ENCODE results near the gene GNB1. TPM values are rescaled to one million over a fixed set of nuclear protein-coding genes. Genes with fewer than 3 reads are reported as not detected.
A peak's percentile ranks its signal among the peaks of the same experiment; 100 is the strongest.
"Not testable (repeated sequence)": the region's sequence is repeated elsewhere in the genome, so short reads cannot be mapped to it uniquely, and the experiment has no call there.

Gene GNB1
- total and polyA plus RNA-seq, 7 donors = 32.3 to 100 (median 70.1) TPM

GRCh38 chr1:1741013-1741412 lies 149.9 kb downstream of the GNB1 start:
- H3K36me3 ChIP-seq (ENCODE audit: insufficient read depth in 1 of 2, low read depth in 1 of 2) = peaks cover 0 to 13% of the 10 kb centered on the region in 2 donors
- 81 to 94% (median 83%) methylated on average over 10 to 12 of the region's 12 CpGs for WGBS, 3 donors
- not testable (repeated sequence) for H3K27me3 ChIP-seq (ENCODE audit: insufficient read depth in 3 of 3, low read length in 2 of 3); DNase-seq; ATAC-seq; H3K27ac ChIP-seq; H3K4me3 ChIP-seq; H3K4me1 ChIP-seq; H3K9me3 ChIP-seq
- intact Hi-C loops (cut with DNase I) = loop anchor here in 1 of 2 donors (10.0 kb wide), 1 partner anchor 46 kb away; the partner anchor contains the start of gene SLC35E2B

- H3K4me1 ChIP-seq; H3K4me3 ChIP-seq; H3K27me3 ChIP-seq (ENCODE audit: insufficient read depth in 3 of 3, low read length in 2 of 3); H3K9me3 ChIP-seq; DNase-seq; ATAC-seq; H3K27ac ChIP-seq; intact Hi-C loops (cut with DNase I): not testable (repeated sequence)
- 82 to 93% (median 92%) methylated on average over 5 to 12 of the region's 22 CpGs for WGBS, 3 donors
- peaks cover 0 to 25% of the 10 kb centered on the region in 2 donors for H3K36me3 ChIP-seq (ENCODE audit: insufficient read depth in 1 of 2, low read depth in 1 of 2)
Measured at GRCh38 chr1:1738799-1739337, 152.0 kb downstream of the GNB1 start.

GRCh38 chr1:1737675-1738590 lies 153.0 kb downstream of the GNB1 start:
- intact Hi-C loops (cut with DNase I); H3K9me3 ChIP-seq; H3K4me3 ChIP-seq; H3K4me1 ChIP-seq; H3K27ac ChIP-seq; H3K27me3 ChIP-seq (ENCODE audit: insufficient read depth in 3 of 3, low read length in 2 of 3); DNase-seq: not testable (repeated sequence)
- H3K36me3 ChIP-seq (ENCODE audit: insufficient read depth in 1 of 2, low read depth in 1 of 2) = peaks cover 0 to 35% of the 10 kb centered on the region in 2 donors
- ATAC-seq = peak in 2 of 4 donors; percentile 26 to 31
- WGBS, 3 donors = 80 to 85% (median 82%) methylated on average over 10 to 33 of the region's 44 CpGs

Other genes starting within 250 kb of the GNB1 start
- 10 to 100 TPM; 30.6 to 43.0 (median 36.4) TPM for gene CDK11B, start 232.1 kb downstream of the GNB1 start, total RNA-seq
- 10 to 100 TPM; 42.1 to 72.8 (median 55.2) TPM for gene CDK11B, start 232.1 kb downstream of the GNB1 start, polyA plus RNA-seq
- 10 to 100 TPM; 12.6 to 23.9 (median 14.9) TPM for gene SLC35E2B, start 198.3 kb downstream of the GNB1 start, total RNA-seq
- 10 to 100 TPM in 2 of 3 donors, 1 to 10 TPM in 1; 9.2 to 16.4 (median 11.5) TPM for gene SLC35E2B, start 198.3 kb downstream of the GNB1 start, polyA plus RNA-seq
- gene CDK11A, start 166.7 kb downstream of the GNB1 start, total RNA-seq = 10 to 100 TPM; 15.9 to 36.6 (median 22.5) TPM
- gene CDK11A, start 166.7 kb downstream of the GNB1 start, polyA plus RNA-seq = 10 to 100 TPM; 16.8 to 29.8 (median 17.4) TPM
- 10 to 100 TPM; 19.1 to 37.7 (median 28.7) TPM for gene NADK, start 112.6 kb downstream of the GNB1 start, total RNA-seq
- gene NADK, start 112.6 kb downstream of the GNB1 start, polyA plus RNA-seq = 10 to 100 TPM; 14.5 to 25.1 (median 22.5) TPM
- gene CALML6, start 24.2 kb upstream of the GNB1 start, total RNA-seq = 10 to 100 TPM in 2 of 4 donors, 1 to 10 TPM in 2; 4.2 to 54.5 (median 16.0) TPM
- gene CALML6, start 24.2 kb upstream of the GNB1 start, polyA plus RNA-seq = 10 to 100 TPM in 2 of 3 donors, 1 to 10 TPM in 1; 9.7 to 75.4 (median 49.8) TPM
- gene TMEM52, start 28.2 kb upstream of the GNB1 start, total RNA-seq = 100 to 1,000 TPM in 1 of 4 donors, 10 to 100 TPM in 3; 37.2 to 107 (median 53.4) TPM
- gene TMEM52, start 28.2 kb upstream of the GNB1 start, polyA plus RNA-seq = 100 to 1,000 TPM in 2 of 3 donors, 10 to 100 TPM in 1; 42.0 to 137 (median 114) TPM
- gene CFAP74, start 112.7 kb upstream of the GNB1 start, total RNA-seq = not detected
- under 1 TPM in 2 of 3 donors, not detected in 1; 0.01 to 0.05 TPM for gene CFAP74, start 112.7 kb upstream of the GNB1 start, polyA plus RNA-seq
- under 1 TPM in 2 of 4 donors, not detected in 2; 0.24 to 0.47 TPM for gene GABRD, start 128.3 kb upstream of the GNB1 start, total RNA-seq
- gene GABRD, start 128.3 kb upstream of the GNB1 start, polyA plus RNA-seq = under 1 TPM in 2 of 3 donors, not detected in 1; 0.05 to 0.66 TPM
- 1 to 10 TPM in 1 of 4 donors, under 1 TPM in 2, not detected in 1; 0.44 to 2.3 (median 0.53) TPM for gene PRKCZ, start 159.3 kb upstream of the GNB1 start, total RNA-seq
- gene PRKCZ, start 159.3 kb upstream of the GNB1 start, polyA plus RNA-seq = under 1 TPM; 0.07 to 0.40 (median 0.17) TPM